Ishikawa (cell line): ENCODE data around the gene CAMTA1.

Experiments used
- CEBPB ChIP-seq: IDR thresholded peaks from 2 replicates; pipeline ENCODE4 v1.6.1; 2012
- CREB1 ChIP-seq: IDR thresholded peaks from 2 replicates; pipeline ENCODE4 v1.6.1; 2012; ENCODE audit warnings: low read depth
- EP300 ChIP-seq: IDR thresholded peaks from 2 replicates; pipeline ENCODE4 v1.6.1; 2012; ENCODE audit warnings: borderline replicate concordance
- FOXM1 ChIP-seq: IDR thresholded peaks from 2 replicates; pipeline ENCODE4 v1.6.1; 2012; ENCODE audit warnings: low read depth, borderline replicate concordance
- NFIC ChIP-seq: IDR thresholded peaks from 2 replicates; pipeline ENCODE4 v1.6.1; 2012
- RAD21 ChIP-seq: IDR thresholded peaks from 2 replicates; pipeline ENCODE4 v1.6.1; 2012; ENCODE audit warnings: low read depth
- TAF1 ChIP-seq: IDR thresholded peaks from 2 replicates; pipeline ENCODE4 v1.6.1; 2012; ENCODE audit warnings: low read depth, mild to moderate bottlenecking
- TCF12 ChIP-seq: IDR thresholded peaks from 2 replicates; pipeline ENCODE4 v1.6.1; 2012; ENCODE audit warnings: low read depth
- YY1 ChIP-seq: IDR thresholded peaks from 2 replicates; pipeline ENCODE4 v1.6.1; 2012; ENCODE audit warnings: low read depth
- TF ChIP-seq, protein P1 (sequence below): IDR thresholded peaks from 2 replicates; pipeline ENCODE4 v1.6.1; 2012; ENCODE audit warnings: low read depth, mild to moderate bottlenecking
- TF ChIP-seq, protein P2 (sequence below): IDR thresholded peaks from 2 replicates; pipeline ENCODE4 v1.6.1; 2012

DNA sequence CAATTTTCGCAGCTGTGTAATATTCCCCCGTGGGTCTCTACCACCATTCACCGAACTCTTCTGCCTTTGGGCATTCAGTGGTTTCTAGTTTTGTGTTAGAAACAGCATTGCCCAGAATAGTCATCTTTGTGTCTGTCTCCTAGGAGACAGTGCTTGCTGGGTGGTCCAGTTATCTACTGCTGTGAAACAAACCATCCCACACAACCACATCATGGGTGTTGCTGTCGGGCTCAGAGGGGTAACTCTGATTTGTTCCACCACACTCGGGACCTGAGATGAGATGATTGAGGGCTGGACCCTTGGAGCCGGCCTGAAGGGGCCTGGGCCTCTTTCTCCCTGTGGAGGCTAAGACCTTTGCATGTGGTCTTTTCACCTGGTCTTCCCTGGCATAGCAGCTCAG is 558.6 kb downstream of the CAMTA1 start:
- TF ChIP-seq RAD21 (no peak), YY1 (no peak), CREB1 (no peak), FOXM1 (no peak), EP300 (no peak), TAF1 (no peak), TCF12 (no peak), CEBPB (no peak), NFIC (no peak)
- TF ChIP-seq, protein P1, sequence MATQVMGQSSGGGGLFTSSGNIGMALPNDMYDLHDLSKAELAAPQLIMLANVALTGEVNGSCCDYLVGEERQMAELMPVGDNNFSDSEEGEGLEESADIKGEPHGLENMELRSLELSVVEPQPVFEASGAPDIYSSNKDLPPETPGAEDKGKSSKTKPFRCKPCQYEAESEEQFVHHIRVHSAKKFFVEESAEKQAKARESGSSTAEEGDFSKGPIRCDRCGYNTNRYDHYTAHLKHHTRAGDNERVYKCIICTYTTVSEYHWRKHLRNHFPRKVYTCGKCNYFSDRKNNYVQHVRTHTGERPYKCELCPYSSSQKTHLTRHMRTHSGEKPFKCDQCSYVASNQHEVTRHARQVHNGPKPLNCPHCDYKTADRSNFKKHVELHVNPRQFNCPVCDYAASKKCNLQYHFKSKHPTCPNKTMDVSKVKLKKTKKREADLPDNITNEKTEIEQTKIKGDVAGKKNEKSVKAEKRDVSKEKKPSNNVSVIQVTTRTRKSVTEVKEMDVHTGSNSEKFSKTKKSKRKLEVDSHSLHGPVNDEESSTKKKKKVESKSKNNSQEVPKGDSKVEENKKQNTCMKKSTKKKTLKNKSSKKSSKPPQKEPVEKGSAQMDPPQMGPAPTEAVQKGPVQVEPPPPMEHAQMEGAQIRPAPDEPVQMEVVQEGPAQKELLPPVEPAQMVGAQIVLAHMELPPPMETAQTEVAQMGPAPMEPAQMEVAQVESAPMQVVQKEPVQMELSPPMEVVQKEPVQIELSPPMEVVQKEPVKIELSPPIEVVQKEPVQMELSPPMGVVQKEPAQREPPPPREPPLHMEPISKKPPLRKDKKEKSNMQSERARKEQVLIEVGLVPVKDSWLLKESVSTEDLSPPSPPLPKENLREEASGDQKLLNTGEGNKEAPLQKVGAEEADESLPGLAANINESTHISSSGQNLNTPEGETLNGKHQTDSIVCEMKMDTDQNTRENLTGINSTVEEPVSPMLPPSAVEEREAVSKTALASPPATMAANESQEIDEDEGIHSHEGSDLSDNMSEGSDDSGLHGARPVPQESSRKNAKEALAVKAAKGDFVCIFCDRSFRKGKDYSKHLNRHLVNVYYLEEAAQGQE: no peak
- TF ChIP-seq, protein P2, sequence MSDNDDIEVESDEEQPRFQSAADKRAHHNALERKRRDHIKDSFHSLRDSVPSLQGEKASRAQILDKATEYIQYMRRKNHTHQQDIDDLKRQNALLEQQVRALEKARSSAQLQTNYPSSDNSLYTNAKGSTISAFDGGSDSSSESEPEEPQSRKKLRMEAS: no peak
